Mucosa of stomach (tissue), 1 donor: ENCODE results near the gene DRICH1.
"Not testable (repeated sequence)": the region's sequence is repeated elsewhere in the genome, so short reads cannot be mapped to it uniquely, and the experiment has no call there.

ENCODE experiments used
- H3K27me3 ChIP-seq: one replicate; pipeline ENCODE4 v1.7.0; 2013; ENCODE audit warnings: mild to moderate bottlenecking, low read length; ENCODE audit not compliant: control insufficient read depth, insufficient read depth
- H3K36me3 ChIP-seq: one replicate; pipeline ENCODE4 v1.7.0; 2013; ENCODE audit warnings: low read length; ENCODE audit not compliant: control insufficient read depth, insufficient read depth
- H3K4me1 ChIP-seq: one replicate; pipeline ENCODE4 v1.7.0; 2013; ENCODE audit warnings: mild to moderate bottlenecking, low read length; ENCODE audit not compliant: control insufficient read depth, insufficient read depth
- H3K4me3 ChIP-seq: one replicate; pipeline ENCODE4 v1.7.0; 2013; ENCODE audit warnings: low read length
- H3K9ac ChIP-seq: one replicate; pipeline ENCODE4 v1.7.0; 2013; ENCODE audit warnings: mild to moderate bottlenecking, low read length, moderate library complexity
- H3K9me3 ChIP-seq: one replicate; pipeline ENCODE4 v1.7.0; 2013; ENCODE audit warnings: mild to moderate bottlenecking, low read length, moderate library complexity; ENCODE audit not compliant: control insufficient read depth
- donor health status: Pancreatic carcinoma.

The DRICH1 gene

GRCh38 chr22:23671387-23671786 is 39.3 kb upstream of the DRICH1 start:
- not testable (repeated sequence) for H3K9me3 ChIP-seq, H3K27me3 ChIP-seq, H3K9ac ChIP-seq

GRCh38 chr22:23670378-23671295 is 38.5 kb upstream of the DRICH1 start:
- Histone ChIP-seq H3K9ac (no peak overlapping the region), H3K9me3 (no peaks in the 10 kb centered on the region), H3K27me3 (no peaks in the 10 kb centered on the region), H3K36me3 (no peaks in the 10 kb centered on the region), H3K4me1 (peaks cover 6% of the 10 kb centered on the region), H3K4me3 (no peak overlapping the region)

More at GRCh38 chr22:23671387-23671786, 39.3 kb upstream of the DRICH1 start:
- H3K36me3 ChIP-seq, H3K4me3 ChIP-seq: not testable (repeated sequence)
- peaks cover 14% of the 10 kb centered on the region for H3K4me1 ChIP-seq

- H3K4me3 ChIP-seq, H3K27me3 ChIP-seq, H3K4me1 ChIP-seq, H3K9ac ChIP-seq, H3K9me3 ChIP-seq, H3K36me3 ChIP-seq: not testable (repeated sequence)
Observed at GRCh38 chr22:23660381-23660780, 28.3 kb upstream of the DRICH1 start.

- H3K36me3 ChIP-seq: no peaks in the 10 kb centered on the region
- no peaks in the 10 kb centered on the region for H3K27me3 ChIP-seq
- no peak overlapping the region for H3K9ac ChIP-seq
- H3K4me3 ChIP-seq: no peak overlapping the region
- H3K9me3 ChIP-seq: no peaks in the 10 kb centered on the region
- no peaks in the 10 kb centered on the region for H3K4me1 ChIP-seq
Observed at GRCh38 chr22:23657727-23658126, 25.6 kb upstream of the DRICH1 start.

- Histone ChIP-seq H3K4me1 (no peaks in the 10 kb centered on the region), H3K36me3 (no peaks in the 10 kb centered on the region), H3K9ac (no peak overlapping the region), H3K9me3 (no peaks in the 10 kb centered on the region), H3K4me3 (no peak overlapping the region), H3K27me3 (no peaks in the 10 kb centered on the region)
Observed at GRCh38 chr22:23655891-23656475, 23.9 kb upstream of the DRICH1 start.

- Histone ChIP-seq H3K27me3 (no peaks in the 10 kb centered on the region), H3K36me3 (no peaks in the 10 kb centered on the region), H3K9ac (no peak overlapping the region), H3K9me3 (no peaks in the 10 kb centered on the region), H3K4me3 (no peak overlapping the region), H3K4me1 (no peaks in the 10 kb centered on the region)
Observed at GRCh38 chr22:23652711-23653110, 20.6 kb upstream of the DRICH1 start.

- no peaks in the 10 kb centered on the region for H3K27me3 ChIP-seq
- H3K9ac ChIP-seq: no peak overlapping the region
- H3K4me3 ChIP-seq: no peak overlapping the region
- H3K9me3 ChIP-seq: no peaks in the 10 kb centered on the region
- no peaks in the 10 kb centered on the region for H3K4me1 ChIP-seq
- no peaks in the 10 kb centered on the region for H3K36me3 ChIP-seq
Observed at GRCh38 chr22:23652286-23652685, 20.2 kb upstream of the DRICH1 start.

GRCh38 chr22:23651676-23652075 is 19.6 kb upstream of the DRICH1 start:
- Histone ChIP-seq H3K9ac (no peak overlapping the region), H3K4me1 (no peaks in the 10 kb centered on the region), H3K9me3 (no peaks in the 10 kb centered on the region), H3K4me3 (no peak overlapping the region), H3K36me3 (no peaks in the 10 kb centered on the region), H3K27me3 (no peaks in the 10 kb centered on the region)

GRCh38 chr22:23649071-23649501 is 17.0 kb upstream of the DRICH1 start:
- Histone ChIP-seq H3K36me3 (no peaks in the 10 kb centered on the region), H3K4me1 (no peaks in the 10 kb centered on the region), H3K9ac (no peak overlapping the region), H3K9me3 (no peaks in the 10 kb centered on the region), H3K4me3 (no peak overlapping the region), H3K27me3 (no peaks in the 10 kb centered on the region)

GRCh38 chr22:23646526-23646925 is 14.4 kb upstream of the DRICH1 start:
- not testable (repeated sequence) for H3K4me1 ChIP-seq, H3K36me3 ChIP-seq, H3K27me3 ChIP-seq, H3K4me3 ChIP-seq, H3K9me3 ChIP-seq, H3K9ac ChIP-seq

- not testable (repeated sequence) for H3K36me3 ChIP-seq, H3K27me3 ChIP-seq
Observed at GRCh38 chr22:23640206-23640605, 8.1 kb upstream of the DRICH1 start.

GRCh38 chr22:23639661-23640060 is 7.5 kb upstream of the DRICH1 start:
- Histone ChIP-seq H3K4me3 (no peak overlapping the region), H3K27me3 (no peaks in the 10 kb centered on the region), H3K4me1 (no peaks in the 10 kb centered on the region), H3K36me3 (no peaks in the 10 kb centered on the region), H3K9me3 (no peaks in the 10 kb centered on the region), H3K9ac (no peak overlapping the region)

More at GRCh38 chr22:23640206-23640605, 8.1 kb upstream of the DRICH1 start:
- H3K9me3 ChIP-seq, H3K4me1 ChIP-seq, H3K9ac ChIP-seq, H3K4me3 ChIP-seq: not testable (repeated sequence)
